GM21619 (cell line): ENCODE results near the gene CCL26.

Experiments
- ATAC-seq: cut with Tn5 transposase; IDR thresholded peaks from one replicate; pipeline ENCODE4 v1.9.1; 2021; ENCODE audit not compliant: unreplicated experiment

CCL26 gene

GRCh38 chr7:75772081-75773077 lies at the start of gene CCL26:
Gene CCL26, minus strand, starts transcription at chr7:75772211. Its CDS starts 35 bp downstream, at chr7:75772176.
- no peak for ATAC-seq

GRCh38 chr7:75820688-75821087 lies 48.7 kb upstream of the CCL26 start:
- no peak for ATAC-seq

- ATAC-seq: no peak
Observed at GRCh38 chr7:75819711-75820110, 47.7 kb upstream of the CCL26 start.

- no peak for ATAC-seq
Observed at GRCh38 chr7:75818472-75818871, 46.5 kb upstream of the CCL26 start.

- ATAC-seq: no peak
Observed at GRCh38 chr7:75817116-75817515, 45.1 kb upstream of the CCL26 start.

- no peak for ATAC-seq
Observed at GRCh38 chr7:75815418-75816064, 43.5 kb upstream of the CCL26 start.

- no peak for ATAC-seq
Observed at GRCh38 chr7:75814407-75814947, 42.5 kb upstream of the CCL26 start.

GRCh38 chr7:75813781-75814236 lies 41.8 kb upstream of the CCL26 start, which contains the start of gene CCL24:
Gene CCL24, minus strand, starts transcription at chr7:75813806. Its CDS starts 91 bp downstream, at chr7:75813715.
- ATAC-seq: no peak

GRCh38 chr7:75813084-75813483 lies 41.1 kb upstream of the CCL26 start:
- ATAC-seq: no peak

- ATAC-seq: no peak
Observed at GRCh38 chr7:75811894-75812678, 40.1 kb upstream of the CCL26 start.

- ATAC-seq: no peak
Observed at GRCh38 chr7:75809396-75809795, 37.4 kb upstream of the CCL26 start.

- ATAC-seq: no peak
Observed at GRCh38 chr7:75808106-75808505, 36.1 kb upstream of the CCL26 start.

GRCh38 chr7:75807452-75807851 lies 35.4 kb upstream of the CCL26 start:
- ATAC-seq: no peak

GRCh38 chr7:75806560-75807307 lies 34.7 kb upstream of the CCL26 start:
- ATAC-seq: no peak

- ATAC-seq: no peak
Observed at GRCh38 chr7:75804705-75805104, 32.7 kb upstream of the CCL26 start.

GRCh38 chr7:75804004-75804403 lies 32.0 kb upstream of the CCL26 start:
- ATAC-seq: no peak

GRCh38 chr7:75802552-75802821 lies 30.5 kb upstream of the CCL26 start:
- ATAC-seq: no peak

GRCh38 chr7:75798770-75799169 lies 26.8 kb upstream of the CCL26 start:
- ATAC-seq: no peak

GRCh38 chr7:75796420-75796819 lies 24.4 kb upstream of the CCL26 start:
- no peak for ATAC-seq

- no peak for ATAC-seq
Observed at GRCh38 chr7:75795831-75796285, 23.8 kb upstream of the CCL26 start.
